H1 (cell line): Measurements from ENCODE around the gene FBXO17. TPM values are rescaled to one million over a fixed set of nuclear protein-coding genes. Genes with fewer than 3 reads are reported as not detected.

Source experiments
- CTCF ChIA-PET: fragments of 300-600 bp; sonication (Branson Sonifier 250); formaldehyde crosslinking; loops from one replicate; lab custom pipeline; 2021; ENCODE audit not compliant: partially characterized antibody; lab: Charles Lee
- POLR2A ChIA-PET: fragments of 300-600 bp; sonication (Branson Sonifier 250); formaldehyde crosslinking; loops from one replicate; lab custom pipeline; 2021; ENCODE audit warnings: inconsistent platforms; ENCODE audit not compliant: partially characterized antibody; lab: Charles Lee
- DNase-seq, 2 experiments: peaks; one replicate each; pipeline versions ENCODE4 v3.0.0 to v3.0.0-alpha.2; 2010 to 2022; ENCODE audit warnings: low spot score in 2 of 2, low read depth in 1 of 2, mixed read lengths in 1 of 2
- FAIRE-seq: peaks from 2 replicates; lab custom pipeline; 2011; peaks lifted over from hg19 to GRCh38; lab: Jason Lieb, UNC
- H2AFZ ChIP-seq: 2 replicates; pipeline ENCODE4 v1.8.1; 2012; ENCODE audit warnings: low read length, inconsistent platforms
- H2AK5ac ChIP-seq: 2 replicates; pipeline ENCODE4 v1.6.1; 2013; ENCODE audit warnings: low read depth, low read length
- H2BK120ac ChIP-seq: replicated peaks from 2 replicates; pipeline ENCODE3; 2013; ENCODE audit warnings: low read depth, low read length, inconsistent platforms
- H2BK12ac ChIP-seq: 2 replicates; pipeline ENCODE4 v1.6.1; 2013; ENCODE audit warnings: low read depth, low read length
- H2BK15ac ChIP-seq: 2 replicates; pipeline ENCODE4 v1.6.1; 2013; ENCODE audit warnings: low read length
- H2BK20ac ChIP-seq: 2 replicates; pipeline ENCODE4 v1.6.1; 2013; ENCODE audit warnings: low read length
- H2BK5ac ChIP-seq: 2 replicates; pipeline ENCODE4 v1.6.1; 2013; ENCODE audit warnings: low read depth, low read length
- H3K14ac ChIP-seq: 2 replicates; pipeline ENCODE4 v1.6.1; 2013; ENCODE audit warnings: inconsistent platforms; ENCODE audit not compliant: insufficient read length
- H3K18ac ChIP-seq: 2 replicates; pipeline ENCODE4 v1.6.1; 2013; ENCODE audit warnings: low read length; ENCODE audit errors: extremely low read depth
- H3K23ac ChIP-seq: 2 replicates; pipeline ENCODE4 v1.6.1; 2013; ENCODE audit warnings: inconsistent platforms; ENCODE audit not compliant: insufficient read length
- H3K23me2 ChIP-seq: 2 replicates; pipeline ENCODE4 v1.6.1; 2013; ENCODE audit warnings: low read depth, low read length
- H3K27ac ChIP-seq: 2 replicates; pipeline ENCODE4 v1.6.1; 2011; ENCODE audit warnings: low read depth, low read length, inconsistent platforms
- H3K27me3 ChIP-seq, 4 experiments: replicated peaks in 1 of 4; 1 replicate in 1 of 4; 2 replicates in 3 of 4; pipeline versions ENCODE4 v1.6.1 to v1.8.1; 2011 to 2013; ENCODE audit warnings: low read length in 3 of 4, mild to moderate bottlenecking in 3 of 4, inconsistent platforms in 2 of 4, mixed read lengths in 2 of 4, moderate library complexity in 1 of 4; ENCODE audit not compliant: control insufficient read depth in 3 of 4, insufficient read depth in 3 of 4; ENCODE audit errors: extremely low read depth in 1 of 4
- H3K36me3 ChIP-seq, 4 experiments: 2 replicates each; pipeline versions ENCODE4 v1.6.1 to v1.8.1; 2011 to 2013; ENCODE audit warnings: mild to moderate bottlenecking in 4 of 4, low read length in 3 of 4, moderate library complexity in 2 of 4, control low read depth in 1 of 4, inconsistent platforms in 1 of 4; ENCODE audit not compliant: insufficient read depth in 4 of 4, control insufficient read depth in 2 of 4
- H3K4ac ChIP-seq: replicated peaks from 2 replicates; pipeline ENCODE3; 2013; ENCODE audit warnings: low read length, low read depth, mixed read lengths, inconsistent platforms; ENCODE audit not compliant: insufficient read length
- H3K4me1 ChIP-seq, 4 experiments: replicated peaks in 1 of 4; 1 replicate in 1 of 4; 2 replicates in 3 of 4; pipeline versions ENCODE4 v1.6.1 to v1.8.1; 2011 to 2013; ENCODE audit warnings: low read length in 3 of 4, inconsistent platforms in 2 of 4, mixed read lengths in 1 of 4; ENCODE audit not compliant: insufficient read depth in 4 of 4, control insufficient read depth in 3 of 4
- H3K4me2 ChIP-seq, 2 experiments: 2 replicates each; pipeline versions ENCODE4 v1.6.1 to v1.8.1; 2011 to 2013; ENCODE audit warnings: low read depth in 2 of 2, low read length in 2 of 2, control low read depth in 1 of 2, inconsistent platforms in 1 of 2, mild to moderate bottlenecking in 1 of 2; ENCODE audit not compliant: insufficient read depth in 1 of 2
- H3K4me3 ChIP-seq, 4 experiments: fragments of 200-600, 300-600 bp in 1 of 4; sonication (generic), shearing (Covaris generic), sonication (Bioruptor Twin) in 1 of 4; 2 replicates each; pipeline versions ENCODE4 v1.5.1 to v1.8.1; 2011 to 2016; ENCODE audit warnings: low read length in 4 of 4, low read depth in 3 of 4, control low read depth in 2 of 4, inconsistent platforms in 2 of 4, mild to moderate bottlenecking in 2 of 4, mixed read lengths in 1 of 4, moderate library complexity in 1 of 4; ENCODE audit not compliant: insufficient read depth in 2 of 4; ENCODE audit errors: extremely low read depth in 1 of 4
- H3K56ac ChIP-seq: replicated peaks from 2 replicates; pipeline ENCODE3; 2013; ENCODE audit warnings: low read depth, mild to moderate bottlenecking, mixed read lengths, low read length, inconsistent platforms; ENCODE audit not compliant: insufficient read length
- H3K79me1 ChIP-seq: 2 replicates; pipeline ENCODE4 v1.6.1; 2013; ENCODE audit warnings: low read depth, low read length, control low read depth
- H3K79me2 ChIP-seq, 2 experiments: 2 replicates each; pipeline versions ENCODE4 v1.6.1 to v1.8.1; 2012 to 2013; ENCODE audit warnings: low read length in 2 of 2, mild to moderate bottlenecking in 2 of 2, inconsistent platforms in 1 of 2; ENCODE audit not compliant: insufficient read depth in 2 of 2, control insufficient read depth in 1 of 2
- H3K9ac ChIP-seq, 4 experiments: replicated peaks in 1 of 4; 1 replicate in 1 of 4; 2 replicates in 3 of 4; pipeline versions ENCODE4 v1.6.1 to v1.8.1; 2011 to 2013; ENCODE audit warnings: low read depth in 3 of 4, low read length in 3 of 4, control low read depth in 2 of 4, mild to moderate bottlenecking in 2 of 4, moderate library complexity in 2 of 4, inconsistent platforms in 1 of 4; ENCODE audit errors: extremely low read depth in 1 of 4
- H3K9me3 ChIP-seq, 2 experiments: 2 replicates each; pipeline versions ENCODE4 v1.6.1 to v1.8.1; 2012 to 2013; ENCODE audit warnings: mild to moderate bottlenecking in 2 of 2, moderate library complexity in 2 of 2, control low read depth in 1 of 2, inconsistent platforms in 1 of 2, low read depth in 1 of 2, low read length in 1 of 2, mixed read lengths in 1 of 2; ENCODE audit not compliant: insufficient read depth in 2 of 2
- H4K20me1 ChIP-seq, 2 experiments: replicated peaks in 1 of 2; 2 replicates each; pipeline versions ENCODE3 to v1.8.1; 2011 to 2013; ENCODE audit warnings: inconsistent platforms in 2 of 2, low read length in 2 of 2, mild to moderate bottlenecking in 1 of 2; ENCODE audit not compliant: insufficient read depth in 2 of 2, control insufficient read depth in 1 of 2
- H4K5ac ChIP-seq: 2 replicates; pipeline ENCODE4 v1.6.1; 2013; ENCODE audit warnings: low read length, low read depth, mixed read lengths, inconsistent platforms; ENCODE audit not compliant: insufficient read length
- H4K8ac ChIP-seq: 2 replicates; pipeline ENCODE4 v1.8.0; 2013; ENCODE audit warnings: mild to moderate bottlenecking, moderate library complexity, low read length, inconsistent platforms; ENCODE audit not compliant: insufficient read depth; ENCODE audit errors: extremely low read depth
- H4K91ac ChIP-seq: replicated peaks from 2 replicates; pipeline ENCODE3; 2013; ENCODE audit warnings: low read length, mixed read lengths, inconsistent platforms; ENCODE audit not compliant: insufficient read length
- CBX8 ChIP-seq: fragments of 300-800, 300-1000 bp; sonication (generic); IDR thresholded peaks from 2 replicates; pipeline ENCODE4 v1.7.1; 2016; ENCODE audit warnings: low read depth, low read length, borderline replicate concordance
- CEBPB ChIP-seq: IDR thresholded peaks from 2 replicates; pipeline ENCODE4 v1.6.1; 2012; ENCODE audit warnings: low read depth, low read length
- CHD1 ChIP-seq: IDR thresholded peaks from 2 replicates; pipeline ENCODE4 v1.6.1; 2012; ENCODE audit warnings: low read depth, low read length, improper control_type of control experiment
- CTCF ChIP-seq, 3 experiments: IDR thresholded peaks; 1 replicate in 2 of 3; 2 replicates in 1 of 3; pipeline versions ENCODE4 v1.5.1 to v1.6.1; 2011; ENCODE audit warnings: low read length in 3 of 3, mild to moderate bottlenecking in 3 of 3, inconsistent platforms in 2 of 3, low read depth in 1 of 3, moderate library complexity in 1 of 3; ENCODE audit not compliant: insufficient read depth in 1 of 3; ENCODE audit errors: control extremely low read depth in 1 of 3
- EGR1 ChIP-seq: IDR thresholded peaks from 2 replicates; pipeline ENCODE4 v1.6.1; 2011; ENCODE audit warnings: low read depth, low read length, borderline replicate concordance
- MAX ChIP-seq: IDR thresholded peaks from 2 replicates; pipeline ENCODE4 v1.6.1; 2012; ENCODE audit warnings: inconsistent platforms
- NANOG ChIP-seq: IDR thresholded peaks from 2 replicates; pipeline ENCODE4 v1.6.1; 2011; ENCODE audit warnings: low read length, low read depth, mild to moderate bottlenecking, inconsistent platforms; ENCODE audit not compliant: insufficient read depth, poor library complexity, severe bottlenecking
- POLR2A ChIP-seq, 2 experiments: IDR thresholded peaks; 1 replicate in 1 of 2; 2 replicates in 1 of 2; pipeline ENCODE4 v1.6.1; 2011; ENCODE audit warnings: low read depth in 2 of 2, low read length in 2 of 2, mild to moderate bottlenecking in 2 of 2; ENCODE audit errors: control extremely low read depth in 1 of 2
- SP1 ChIP-seq: IDR thresholded peaks from 2 replicates; pipeline ENCODE4 v1.6.1; 2011; ENCODE audit warnings: low read depth, low read length
- SUZ12 ChIP-seq: fragments of 200-600 bp; sonication (generic); IDR thresholded peaks from 2 replicates; pipeline ENCODE4 v1.6.1; 2012; ENCODE audit warnings: mild to moderate bottlenecking, inconsistent platforms, low read length, moderate library complexity, mixed read lengths
- USF2 ChIP-seq: IDR thresholded peaks from 2 replicates; pipeline ENCODE4 v1.6.1; 2011; ENCODE audit warnings: low read length, improper control_type of control experiment
- WGBS, 2 experiments: shearing (Covaris generic) in 1 of 2; methylation state at CpG; one replicate each; pipeline versions ENCODE4 v1.1.6 to v1.1.7; 2013 to 2015; ENCODE audit warnings: low lambda C conversion rate in 2 of 2, mixed read lengths in 2 of 2, inconsistent platforms in 1 of 2, low coverage in 1 of 2, missing lambda C conversion rate in 1 of 2; ENCODE audit not compliant: insufficient replicate concordance in 2 of 2, insufficient coverage in 1 of 2, insufficient read length in 1 of 2; ENCODE audit errors: extremely low coverage in 1 of 2, missing lambda C conversion rate in 1 of 2; 5-methylcytosine and 5-hydroxymethylcytosine counted together
- polyA plus RNA-seq, 7 experiments: library from polyadenylated mRNA; depleted of rRNA in 3 of 7; stranded (reverse) in 5 of 7; unstranded in 2 of 7; fragments of >200 nt in 5 of 7; fragments of 200-250 nt in 2 of 7; gene quantifications; 1 replicate in 5 of 7; 2 replicates in 1 of 7; 4 replicates in 1 of 7; pipeline versions ENCODE4 v1.2.1 to v1.2.3, GENCODE V29; 2011 to 2013; ENCODE audit warnings: missing spikeins in 2 of 7, mixed read lengths in 2 of 7
- total RNA-seq: library from RNA; stranded (reverse); fragmentation: NEBNext Ultra II Directional; extraction: Animal tissue kit (Norgen Biotek cat#: 25700); gene quantifications from 2 replicates; pipeline ENCODE4 v1.2.1, GENCODE V29; 2021

FBXO17 gene
- total and polyA plus RNA-seq, 2 of the 8 experiments (the other 6 are each of a cell fraction or from before 2014, with no cell fraction given): 11.7 to 15.3 TPM

- no peak overlapping the region for H3K4me3 ChIP-seq
- H3K4me1 ChIP-seq: peaks cover 0 to 7% (median 3%) of the 10 kb centered on the region in 4 experiments; a peak in 3 of 7 replicates
- no peak overlapping the region for H3K23ac ChIP-seq
- POLR2A ChIA-PET: interaction anchor here (0.7 kb wide), 1 partner anchor 121 kb away, joined by 3 read pairs; no protein-coding TSS in a partner anchor
- peaks cover 8% of the 10 kb centered on the region; the same call in 1 of the 2 replicates for H3K23me2 ChIP-seq
- no peak overlapping the region for H2BK120ac ChIP-seq
- no peak overlapping the region for H3K4me2 ChIP-seq
- no peak overlapping the region for H2AK5ac ChIP-seq
- H2BK12ac ChIP-seq: no peak overlapping the region
- no peak overlapping the region for H4K8ac ChIP-seq
- H4K91ac ChIP-seq: no peak overlapping the region
- H3K36me3 ChIP-seq: peaks cover 0 to 6% (median 0%) of the 10 kb centered on the region in 4 experiments; a peak in 2 of 8 replicates
- H3K27ac ChIP-seq: no peak overlapping the region
- H3K4ac ChIP-seq: no peak overlapping the region
- H3K79me2 ChIP-seq: peaks cover 0 to 5% of the 10 kb centered on the region in 2 experiments; a peak in 1 of 4 replicates
- 88% methylated on average over 2 of the region's 2 CpGs; no CpG with 5 or more reads in 1 of the 2 experiments for WGBS, 2 experiments
- no peaks in the 10 kb centered on the region; the same call in 1 of the 2 replicates for H3K79me1 ChIP-seq
- no peaks in the 10 kb centered on the region for H3K9me3 ChIP-seq
- H3K56ac ChIP-seq: no peak overlapping the region
- FAIRE-seq (no peak), DNase-seq (no peak)
- no peak overlapping the region for H2BK15ac ChIP-seq
- H2BK5ac ChIP-seq: no peak overlapping the region
- CTCF ChIA-PET: no interaction called here
- no peak overlapping the region for H2BK20ac ChIP-seq
- H3K14ac ChIP-seq: no peak overlapping the region
- H3K27me3 ChIP-seq: no peaks in the 10 kb centered on the region
- H3K9ac ChIP-seq: no peak overlapping the region
- peaks cover 0 to 1% of the 10 kb centered on the region in 2 experiments for H4K20me1 ChIP-seq
- no peak overlapping the region for H2AFZ ChIP-seq
- no peak overlapping the region for H4K5ac ChIP-seq
- no peak overlapping the region for H3K18ac ChIP-seq
- TF ChIP-seq CEBPB (no peak), NANOG (no peak), EGR1 (no peak), SP1 (no peak), MAX (no peak), POLR2A (IDR thresholded peaks at IDR 0.05; ENCODE audit: control extremely low read depth in 1 of 2, low read depth in 2 of 2, low read length in 2 of 2) (no peak), CHD1 (no peak), SUZ12 (no peak), CTCF (IDR thresholded peaks at IDR 0.05; ENCODE audit: control extremely low read depth in 1 of 3, insufficient read depth in 1 of 3, low read depth in 1 of 3, low read length in 3 of 3) (no peak), CBX8 (no peak), USF2 (no peak)
Measured at GRCh38 chr19:38971672-38972071, 3.9 kb downstream of the FBXO17 start.
